Activated CD4-positive, alpha-beta T cell treated with anti-CD3 and anti-CD28 coated beads, Interleukin-2, Interleukin-4, amounts not matched to agents 100 ng/mL and 50 ng/mL, durations not matched to agents 16 hours and 8 hours (primary cell): ENCODE measurements around the gene UBE2D2.
A peak's percentile ranks its signal among the peaks of the same experiment; 100 is the strongest.
"Not testable (repeated sequence)": the region's sequence is repeated elsewhere in the genome, so short reads cannot be mapped to it uniquely, and the experiment has no call there.

Experiments used
- DNase-seq: peaks from one replicate; pipeline ENCODE4 v3.0.0-alpha.2; 2020; ENCODE audit warnings: low spot score

UBE2D2 gene

GRCh38 chr5:139549162-139549894 is 11.8 kb upstream of the UBE2D2 start:
- DNase-seq, result no peak

GRCh38 chr5:139550051-139550872 is 10.9 kb upstream of the UBE2D2 start:
- DNase-seq, result peak; percentile 21

GRCh38 chr5:139551191-139551889 is 9.8 kb upstream of the UBE2D2 start:
- DNase-seq, result no peak

GRCh38 chr5:139552893-139553575 is 8.1 kb upstream of the UBE2D2 start:
- no peak for DNase-seq

GRCh38 chr5:139554264-139554663 is 6.9 kb upstream of the UBE2D2 start:
- DNase-seq, result no peak

- no peak for DNase-seq
Measured at GRCh38 chr5:139557811-139558210, 3.3 kb upstream of the UBE2D2 start.

- DNase-seq, result peak; percentile 39
Measured at GRCh38 chr5:139561655-139562451, 714 bp downstream of the UBE2D2 start.

- DNase-seq, result no peak
Measured at GRCh38 chr5:139562847-139563246, 1.7 kb downstream of the UBE2D2 start.

GRCh38 chr5:139565411-139566305 is 4.5 kb downstream of the UBE2D2 start:
- peak; percentile 38 for DNase-seq

GRCh38 chr5:139566611-139567010 is 5.5 kb downstream of the UBE2D2 start:
- no peak for DNase-seq

- DNase-seq, result no peak
Measured at GRCh38 chr5:139569270-139569955, 8.3 kb downstream of the UBE2D2 start.

- DNase-seq, result no peak
Measured at GRCh38 chr5:139571543-139571942, 10.4 kb downstream of the UBE2D2 start.

GRCh38 chr5:139571966-139572365 is 10.8 kb downstream of the UBE2D2 start:
- DNase-seq, result no peak

GRCh38 chr5:139574641-139575312 is 13.6 kb downstream of the UBE2D2 start:
- DNase-seq, result peak; percentile 53

- no peak for DNase-seq
Measured at GRCh38 chr5:139575313-139575646, 14.1 kb downstream of the UBE2D2 start.

- DNase-seq, result peak; percentile 68
Measured at GRCh38 chr5:139575751-139576150, 14.6 kb downstream of the UBE2D2 start.

GRCh38 chr5:139577689-139578290 is 16.7 kb downstream of the UBE2D2 start:
- DNase-seq, result no peak

GRCh38 chr5:139578325-139578724 is 17.2 kb downstream of the UBE2D2 start:
- no peak for DNase-seq

- not testable (repeated sequence) for DNase-seq
Measured at GRCh38 chr5:139582181-139582580, 21.0 kb downstream of the UBE2D2 start.
